NCI-H2081 (cell line): ENCODE results near the gene CERK.
"Not testable (repeated sequence)": the region's sequence is repeated elsewhere in the genome, so short reads cannot be mapped to it uniquely, and the experiment has no call there.

Experiments used
- DNase-seq, 2 experiments: peaks; one replicate each; lab custom pipeline; 2025; lab: John Stamatoyannopoulos, UW

CERK gene

GRCh38 chr22:46737976-46738646 is at the start of gene CERK:
Gene CERK (minus strand): TSS chr22:46738252. CDS start chr22:46738148, 104 bp downstream.
- DNase-seq: peak; percentile 51 to 54

- DNase-seq: no peak
Measured at GRCh38 chr22:46783721-46784120, 45.7 kb upstream of the CERK start.

- DNase-seq: not testable (repeated sequence)
Measured at GRCh38 chr22:46782200-46782599, 44.1 kb upstream of the CERK start.

GRCh38 chr22:46781291-46781690 is 43.2 kb upstream of the CERK start:
- no peak for DNase-seq

GRCh38 chr22:46780453-46780852 is 42.4 kb upstream of the CERK start:
- DNase-seq: no peak

GRCh38 chr22:46779651-46780050 is 41.6 kb upstream of the CERK start:
- no peak for DNase-seq

GRCh38 chr22:46779023-46779422 is 41.0 kb upstream of the CERK start:
- DNase-seq: no peak

GRCh38 chr22:46777609-46777970 is 39.5 kb upstream of the CERK start:
- DNase-seq: no peak

GRCh38 chr22:46776876-46777608 is 39.0 kb upstream of the CERK start:
- DNase-seq: no peak

- DNase-seq: no peak
Measured at GRCh38 chr22:46775850-46776826, 38.1 kb upstream of the CERK start.

GRCh38 chr22:46774980-46775849 is 37.2 kb upstream of the CERK start:
- DNase-seq: no peak

- no peak for DNase-seq
Measured at GRCh38 chr22:46774253-46774979, 36.4 kb upstream of the CERK start.

- DNase-seq: no peak
Measured at GRCh38 chr22:46773076-46773475, 35.0 kb upstream of the CERK start.

- DNase-seq: no peak
Measured at GRCh38 chr22:46770726-46771125, 32.7 kb upstream of the CERK start.

GRCh38 chr22:46770151-46770641 is 32.1 kb upstream of the CERK start:
- DNase-seq: no peak

- DNase-seq: no peak
Measured at GRCh38 chr22:46769706-46770105, 31.7 kb upstream of the CERK start.

GRCh38 chr22:46769191-46769675 is 31.2 kb upstream of the CERK start:
- peak; percentile 66 to 83 for DNase-seq

- no peak for DNase-seq
Measured at GRCh38 chr22:46767249-46767985, 29.4 kb upstream of the CERK start.

- no peak for DNase-seq
Measured at GRCh38 chr22:46766611-46767010, 28.6 kb upstream of the CERK start.
